WTC11 (cell line): Measurements from ENCODE around the gene SMARCA2. TPM values are rescaled to one million over a fixed set of nuclear protein-coding genes. Genes with fewer than 3 reads are reported as not detected.

Experiments used
- ATAC-seq: fragments of 200-7000 bp; cut with Tn5 transposase; 2 replicates; pipeline ENCODE4 v1.10.0; 2021; ENCODE audit warnings: mild to moderate bottlenecking, moderate library complexity
- CTCF ChIA-PET: fragments of 300-600 bp; sonication (Branson Sonifier 250); formaldehyde crosslinking; loops from one replicate; lab custom pipeline; 2021; ENCODE audit warnings: antibody characterized with exemption; lab: Charles Lee
- POLR2A ChIA-PET: fragments of 350-600 bp; sonication (Branson Sonifier 250); formaldehyde crosslinking; loops from one replicate; lab custom pipeline; 2021; ENCODE audit warnings: antibody characterized with exemption; lab: Charles Lee
- DNase-seq: peaks from one replicate; pipeline ENCODE4 v3.0.0; 2021; ENCODE audit warnings: low spot score
- H3K27ac Mint-ChIP-seq: 2 replicates; pipeline ENCODE4 v1.8.0; 2021; ENCODE audit warnings: mixed read lengths
- H3K27me3 Mint-ChIP-seq: 2 replicates; pipeline ENCODE4 v1.8.0; 2021; ENCODE audit warnings: low read depth, mild to moderate bottlenecking, moderate library complexity, mixed read lengths
- H3K36me3 Mint-ChIP-seq: 2 replicates; pipeline ENCODE4 v1.8.0; 2021; ENCODE audit warnings: mixed read lengths
- H3K4me1 Mint-ChIP-seq: 2 replicates; pipeline ENCODE4 v1.8.0; 2022; ENCODE audit warnings: mixed read lengths
- H3K4me3 Mint-ChIP-seq: 2 replicates; pipeline ENCODE4 v1.8.0; 2021; ENCODE audit warnings: mild to moderate bottlenecking, moderate library complexity, mixed read lengths
- H3K9me3 Mint-ChIP-seq: 2 replicates; pipeline ENCODE4 v1.8.0; 2021; ENCODE audit warnings: mixed read lengths
- ATF6 ChIP-seq: sonication (generic); formaldehyde crosslinking; IDR thresholded peaks from 2 replicates; pipeline ENCODE4 v1.8.1; 2023; ENCODE audit warnings: mild to moderate bottlenecking, missing genetic modification reagents
- CBFB ChIP-seq: sonication (generic); formaldehyde crosslinking; IDR thresholded peaks from 2 replicates; pipeline ENCODE4 v1.8.1; 2022; ENCODE audit warnings: mild to moderate bottlenecking, low read depth, missing genetic modification reagents
- CREM ChIP-seq: sonication (generic); formaldehyde crosslinking; IDR thresholded peaks from 2 replicates; pipeline ENCODE4 v1.8.1; 2022; ENCODE audit warnings: mild to moderate bottlenecking, missing genetic modification reagents, moderate library complexity
- CTCF ChIP-seq: fragments of 200-600 bp; IDR thresholded peaks from 2 replicates; pipeline ENCODE4 v1.8.0; 2022; ENCODE audit warnings: antibody characterized with exemption
- E2F5 ChIP-seq: sonication (generic); formaldehyde crosslinking; IDR thresholded peaks from 2 replicates; pipeline ENCODE4 v1.8.1; 2022; ENCODE audit warnings: mild to moderate bottlenecking, moderate library complexity, missing genetic modification reagents
- ESRRA ChIP-seq: sonication (generic); formaldehyde crosslinking; IDR thresholded peaks from 2 replicates; pipeline ENCODE4 v1.8.1; 2022; ENCODE audit warnings: mild to moderate bottlenecking, missing genetic modification reagents, borderline replicate concordance
- ETV6 ChIP-seq: sonication (generic); formaldehyde crosslinking; IDR thresholded peaks from 2 replicates; pipeline ENCODE4 v1.8.1; 2022; ENCODE audit warnings: mild to moderate bottlenecking, missing genetic modification reagents
- FOXJ3 ChIP-seq: sonication (generic); formaldehyde crosslinking; IDR thresholded peaks from 2 replicates; pipeline ENCODE4 v1.9.0; 2021; ENCODE audit warnings: missing genetic modification reagents, mild to moderate bottlenecking, borderline replicate concordance
- FOXP4 ChIP-seq: sonication (generic); formaldehyde crosslinking; IDR thresholded peaks from 2 replicates; pipeline ENCODE4 v1.8.0; 2022; ENCODE audit warnings: mild to moderate bottlenecking, missing genetic modification reagents
- GTF2I ChIP-seq: fragments of 250-450 bp; sonication (Bioruptor Pico); conservative IDR thresholded peaks from 2 replicates; pipeline ENCODE4 v1.4.0; 2021; ENCODE audit warnings: mild to moderate bottlenecking
- MYBL2 ChIP-seq: sonication (generic); formaldehyde crosslinking; IDR thresholded peaks from 2 replicates; pipeline ENCODE4 v1.8.1; 2023; ENCODE audit warnings: mild to moderate bottlenecking, moderate library complexity, missing genetic modification reagents
- NFE2L1 ChIP-seq: sonication (generic); formaldehyde crosslinking; IDR thresholded peaks from 2 replicates; pipeline ENCODE4 v1.8.1; 2023; ENCODE audit warnings: missing genetic modification reagents
- NR1H2 ChIP-seq: sonication (generic); formaldehyde crosslinking; IDR thresholded peaks from 2 replicates; pipeline ENCODE4 v1.9.0; 2021; ENCODE audit warnings: mild to moderate bottlenecking, moderate library complexity, missing genetic modification reagents
- NR2C2 ChIP-seq: sonication (generic); formaldehyde crosslinking; IDR thresholded peaks from 2 replicates; pipeline ENCODE4 v1.8.0; 2022; ENCODE audit warnings: mild to moderate bottlenecking, missing genetic modification reagents
- OVOL2 ChIP-seq: fragments of 250-450 bp; sonication (Bioruptor Pico); IDR thresholded peaks from 2 replicates; pipeline ENCODE4 v1.9.0; 2021; ENCODE audit warnings: mild to moderate bottlenecking, borderline replicate concordance
- RORB ChIP-seq: fragments of 250-450 bp; sonication (Bioruptor Pico); IDR thresholded peaks from 2 replicates; pipeline ENCODE4 v1.9.0; 2021; ENCODE audit warnings: mild to moderate bottlenecking
- SP1 ChIP-seq: sonication (generic); formaldehyde crosslinking; conservative IDR thresholded peaks from 2 replicates; pipeline ENCODE4 v1.8.1; 2022; ENCODE audit warnings: missing genetic modification reagents
- TEAD4 ChIP-seq: sonication (generic); formaldehyde crosslinking; IDR thresholded peaks from 2 replicates; pipeline ENCODE4 v1.8.0; 2022; ENCODE audit warnings: mild to moderate bottlenecking, missing genetic modification reagents
- TP53 ChIP-seq: sonication (generic); formaldehyde crosslinking; IDR thresholded peaks from 2 replicates; pipeline ENCODE4 v1.8.1; 2023; ENCODE audit warnings: mild to moderate bottlenecking, missing genetic modification reagents
- ZBTB21 ChIP-seq: sonication (generic); formaldehyde crosslinking; IDR thresholded peaks from 2 replicates; pipeline ENCODE4 v1.8.1; 2023; ENCODE audit warnings: mild to moderate bottlenecking, missing genetic modification reagents, borderline replicate concordance
- ZNF263 ChIP-seq: sonication (generic); formaldehyde crosslinking; IDR thresholded peaks from 2 replicates; pipeline ENCODE4 v1.8.1; 2022; ENCODE audit warnings: low read depth, mild to moderate bottlenecking, moderate library complexity, missing genetic modification reagents
- ZNF671 ChIP-seq: fragments of 250-450 bp; sonication (Bioruptor Pico); IDR thresholded peaks from 2 replicates; pipeline ENCODE4 v1.8.0; 2021; ENCODE audit warnings: mild to moderate bottlenecking
- total RNA-seq: library from RNA; stranded (reverse); gene quantifications from 3 replicates; pipeline ENCODE4 v1.2.3, GENCODE V29; 2021
- TF ChIP-seq, protein P1 (sequence below): fragments of 250-450 bp; sonication (Bioruptor Pico); IDR thresholded peaks from 2 replicates; pipeline ENCODE4 v1.9.0; 2021; ENCODE audit warnings: mild to moderate bottlenecking, borderline replicate concordance
- TF ChIP-seq, protein P2 (sequence below): sonication (generic); formaldehyde crosslinking; IDR thresholded peaks from 2 replicates; pipeline ENCODE4 v1.8.1; 2022; ENCODE audit warnings: mild to moderate bottlenecking, missing genetic modification reagents, moderate library complexity, borderline replicate concordance
- TF ChIP-seq, protein P3 (sequence below): sonication (generic); formaldehyde crosslinking; IDR thresholded peaks from 2 replicates; pipeline ENCODE4 v1.8.1; 2022; ENCODE audit warnings: low read depth, mild to moderate bottlenecking, moderate library complexity, missing genetic modification reagents, borderline replicate concordance

SMARCA2 gene
- total RNA-seq, 1 experiment from 2014 or later, result 20.3 TPM

GRCh38 chr9:2241461-2241835 lies 226.3 kb downstream of the SMARCA2 start:
- DNase-seq (peak; percentile 83), ATAC-seq (peak; percentile 74)
- peaks cover 19% of the 10 kb centered on the region for H3K9me3 Mint-ChIP-seq
- peaks cover 51% of the 10 kb centered on the region for H3K4me1 Mint-ChIP-seq
- peak overlapping the region; percentile 78 for H3K4me3 Mint-ChIP-seq
- H3K27me3 Mint-ChIP-seq, result peaks cover 2% of the 10 kb centered on the region
- H3K36me3 Mint-ChIP-seq, result peaks cover 16% of the 10 kb centered on the region
- POLR2A ChIA-PET, result interaction anchor here (1.2 to 1.3 kb wide), 2 partner anchors 9 to 458 kb away, joined by 3 read pairs; no protein-coding TSS in a partner anchor
- H3K27ac Mint-ChIP-seq, result peak overlapping the region; percentile 98
- CTCF ChIA-PET, result interaction anchor here (0.6 to 2.2 kb wide), 20 partner anchors 10 to 487 kb away, joined by 3 to 7 read pairs (median 4); no protein-coding TSS in a partner anchor
- TF ChIP-seq ZBTB21 (CRISPR knock-in tag) (no peak), OVOL2 (no peak), FOXP4 (CRISPR knock-in tag) (peak; percentile 41; the same call in 1 of the 2 replicates), CREM (CRISPR knock-in tag) (no peak), NFE2L1 (CRISPR knock-in tag) (0 out of 2 replicates have a peak, but pooled peaks have one; percentile 28), GTF2I (CRISPR knock-in tag) (no peak), ETV6 (peak; percentile 4; the same call in 1 of the 2 replicates), CBFB (CRISPR knock-in tag) (no peak), E2F5 (CRISPR knock-in tag) (peak; percentile 27), ZNF263 (0 out of 2 replicates have a peak, but pooled peaks have one; percentile 6), NR1H2 (CRISPR knock-in tag) (0 out of 2 replicates have a peak, but pooled peaks have one; percentile 65), RORB (no peak), NR2C2 (0 out of 2 replicates have a peak, but pooled peaks have one; percentile 3), ESRRA (0 out of 2 replicates have a peak, but pooled peaks have one; percentile 11), TP53 (CRISPR knock-in tag) (no peak), TEAD4 (CRISPR knock-in tag) (no peak), ATF6 (CRISPR knock-in tag) (no peak), CTCF (peak; percentile 42), SP1 (CRISPR knock-in tag) (no peak), MYBL2 (CRISPR knock-in tag) (no peak), ZNF671 (CRISPR knock-in tag) (no peak), FOXJ3 (CRISPR knock-in tag) (no peak)
- TF ChIP-seq, protein P1, sequence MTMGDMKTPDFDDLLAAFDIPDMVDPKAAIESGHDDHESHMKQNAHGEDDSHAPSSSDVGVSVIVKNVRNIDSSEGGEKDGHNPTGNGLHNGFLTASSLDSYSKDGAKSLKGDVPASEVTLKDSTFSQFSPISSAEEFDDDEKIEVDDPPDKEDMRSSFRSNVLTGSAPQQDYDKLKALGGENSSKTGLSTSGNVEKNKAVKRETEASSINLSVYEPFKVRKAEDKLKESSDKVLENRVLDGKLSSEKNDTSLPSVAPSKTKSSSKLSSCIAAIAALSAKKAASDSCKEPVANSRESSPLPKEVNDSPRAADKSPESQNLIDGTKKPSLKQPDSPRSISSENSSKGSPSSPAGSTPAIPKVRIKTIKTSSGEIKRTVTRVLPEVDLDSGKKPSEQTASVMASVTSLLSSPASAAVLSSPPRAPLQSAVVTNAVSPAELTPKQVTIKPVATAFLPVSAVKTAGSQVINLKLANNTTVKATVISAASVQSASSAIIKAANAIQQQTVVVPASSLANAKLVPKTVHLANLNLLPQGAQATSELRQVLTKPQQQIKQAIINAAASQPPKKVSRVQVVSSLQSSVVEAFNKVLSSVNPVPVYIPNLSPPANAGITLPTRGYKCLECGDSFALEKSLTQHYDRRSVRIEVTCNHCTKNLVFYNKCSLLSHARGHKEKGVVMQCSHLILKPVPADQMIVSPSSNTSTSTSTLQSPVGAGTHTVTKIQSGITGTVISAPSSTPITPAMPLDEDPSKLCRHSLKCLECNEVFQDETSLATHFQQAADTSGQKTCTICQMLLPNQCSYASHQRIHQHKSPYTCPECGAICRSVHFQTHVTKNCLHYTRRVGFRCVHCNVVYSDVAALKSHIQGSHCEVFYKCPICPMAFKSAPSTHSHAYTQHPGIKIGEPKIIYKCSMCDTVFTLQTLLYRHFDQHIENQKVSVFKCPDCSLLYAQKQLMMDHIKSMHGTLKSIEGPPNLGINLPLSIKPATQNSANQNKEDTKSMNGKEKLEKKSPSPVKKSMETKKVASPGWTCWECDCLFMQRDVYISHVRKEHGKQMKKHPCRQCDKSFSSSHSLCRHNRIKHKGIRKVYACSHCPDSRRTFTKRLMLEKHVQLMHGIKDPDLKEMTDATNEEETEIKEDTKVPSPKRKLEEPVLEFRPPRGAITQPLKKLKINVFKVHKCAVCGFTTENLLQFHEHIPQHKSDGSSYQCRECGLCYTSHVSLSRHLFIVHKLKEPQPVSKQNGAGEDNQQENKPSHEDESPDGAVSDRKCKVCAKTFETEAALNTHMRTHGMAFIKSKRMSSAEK (CRISPR knock-in tag), result no peak
- TF ChIP-seq, protein P2, sequence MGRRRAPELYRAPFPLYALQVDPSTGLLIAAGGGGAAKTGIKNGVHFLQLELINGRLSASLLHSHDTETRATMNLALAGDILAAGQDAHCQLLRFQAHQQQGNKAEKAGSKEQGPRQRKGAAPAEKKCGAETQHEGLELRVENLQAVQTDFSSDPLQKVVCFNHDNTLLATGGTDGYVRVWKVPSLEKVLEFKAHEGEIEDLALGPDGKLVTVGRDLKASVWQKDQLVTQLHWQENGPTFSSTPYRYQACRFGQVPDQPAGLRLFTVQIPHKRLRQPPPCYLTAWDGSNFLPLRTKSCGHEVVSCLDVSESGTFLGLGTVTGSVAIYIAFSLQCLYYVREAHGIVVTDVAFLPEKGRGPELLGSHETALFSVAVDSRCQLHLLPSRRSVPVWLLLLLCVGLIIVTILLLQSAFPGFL (CRISPR knock-in tag), result no peak
- TF ChIP-seq, protein P3, sequence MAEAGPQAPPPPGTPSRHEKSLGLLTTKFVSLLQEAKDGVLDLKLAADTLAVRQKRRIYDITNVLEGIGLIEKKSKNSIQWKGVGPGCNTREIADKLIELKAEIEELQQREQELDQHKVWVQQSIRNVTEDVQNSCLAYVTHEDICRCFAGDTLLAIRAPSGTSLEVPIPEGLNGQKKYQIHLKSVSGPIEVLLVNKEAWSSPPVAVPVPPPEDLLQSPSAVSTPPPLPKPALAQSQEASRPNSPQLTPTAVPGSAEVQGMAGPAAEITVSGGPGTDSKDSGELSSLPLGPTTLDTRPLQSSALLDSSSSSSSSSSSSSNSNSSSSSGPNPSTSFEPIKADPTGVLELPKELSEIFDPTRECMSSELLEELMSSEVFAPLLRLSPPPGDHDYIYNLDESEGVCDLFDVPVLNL (CRISPR knock-in tag), result no peak
